DOHH2 (cell line): ENCODE data around the gene KCTD21.
A peak's percentile ranks its signal among the peaks of the same experiment; 100 is the strongest.
"Not testable (repeated sequence)": the region's sequence is repeated elsewhere in the genome, so short reads cannot be mapped to it uniquely, and the experiment has no call there.

Experiments
- H3F3A ChIP-seq: fragments of 200-600 bp; sonication (generic), shearing (Covaris generic); 2 replicates; pipeline ENCODE4 v1.6.0; 2016; ENCODE audit warnings: antibody characterized with exemption, mild to moderate bottlenecking; ENCODE audit not compliant: control insufficient read depth, insufficient read depth
- H3K27ac ChIP-seq: fragments of 200-600 bp; sonication (generic); 2 replicates; pipeline ENCODE4 v1.5.1; 2014; ENCODE audit warnings: low read depth, mild to moderate bottlenecking, low read length, moderate library complexity
- H3K27me3 ChIP-seq: fragments of 200-600 bp; sonication (generic); 2 replicates; pipeline ENCODE4 v1.6.1; 2014; ENCODE audit warnings: mild to moderate bottlenecking, low read length, mixed read lengths; ENCODE audit not compliant: control insufficient read depth
- H3K36me3 ChIP-seq: fragments of 200-600 bp; sonication (generic); 2 replicates; pipeline ENCODE4 v1.6.1; 2014; ENCODE audit warnings: mild to moderate bottlenecking, low read length, moderate library complexity, mixed read lengths; ENCODE audit not compliant: control insufficient read depth
- H3K4me1 ChIP-seq: fragments of 200-600 bp; sonication (generic); 2 replicates; pipeline ENCODE4 v1.6.1; 2014; ENCODE audit warnings: mild to moderate bottlenecking, low read length, mixed read lengths; ENCODE audit not compliant: control insufficient read depth
- H3K4me2 ChIP-seq: fragments of 200-600 bp; sonication (generic); 2 replicates; pipeline ENCODE4 v1.6.0; 2014; ENCODE audit warnings: mild to moderate bottlenecking, low read length, moderate library complexity
- H3K4me3 ChIP-seq: fragments of 200-600 bp; sonication (generic); 2 replicates; pipeline ENCODE4 v1.5.1; 2014; ENCODE audit warnings: mild to moderate bottlenecking, low read length, mixed read lengths
- H3K79me2 ChIP-seq: fragments of 200-600 bp; sonication (generic); 2 replicates; pipeline ENCODE4 v1.6.1; 2014; ENCODE audit warnings: mild to moderate bottlenecking, low read length, mixed read lengths; ENCODE audit not compliant: control insufficient read depth
- H3K9me2 ChIP-seq: fragments of 200-600 bp; sonication (generic); replicated peaks from 2 replicates; pipeline ENCODE4 v1.6.1; 2014; ENCODE audit warnings: mild to moderate bottlenecking, low read length, mixed read lengths; ENCODE audit not compliant: control insufficient read depth
- H3K9me3 ChIP-seq: fragments of 200-600 bp; sonication (generic); 2 replicates; pipeline ENCODE4 v1.6.1; 2014; ENCODE audit warnings: antibody characterized with exemption, low read length, mixed read lengths; ENCODE audit not compliant: control insufficient read depth, insufficient read depth
- H4K20me1 ChIP-seq: fragments of 200-600 bp; sonication (generic); 2 replicates; pipeline ENCODE4 v1.6.0; 2014; ENCODE audit warnings: low read depth, mild to moderate bottlenecking, antibody characterized with exemption, low read length, moderate library complexity; ENCODE audit not compliant: control insufficient read depth, insufficient read depth
- EZH2phosphoT487 ChIP-seq: fragments of 200-600 bp; sonication (generic); IDR thresholded peaks from 2 replicates; pipeline ENCODE4 v1.6.1; 2017; ENCODE audit warnings: borderline replicate concordance, mild to moderate bottlenecking, antibody characterized with exemption, low read length, moderate library complexity, mixed read lengths
- TF ChIP-seq, protein P1 (sequence below): fragments of 200-600 bp; sonication (generic); IDR thresholded peaks from one replicate; pipeline ENCODE4 v1.5.1; 2014; ENCODE audit warnings: antibody characterized with exemption, mild to moderate bottlenecking, low read depth, low read length; ENCODE audit not compliant: poor library complexity, severe bottlenecking

The KCTD21 gene

DNA sequence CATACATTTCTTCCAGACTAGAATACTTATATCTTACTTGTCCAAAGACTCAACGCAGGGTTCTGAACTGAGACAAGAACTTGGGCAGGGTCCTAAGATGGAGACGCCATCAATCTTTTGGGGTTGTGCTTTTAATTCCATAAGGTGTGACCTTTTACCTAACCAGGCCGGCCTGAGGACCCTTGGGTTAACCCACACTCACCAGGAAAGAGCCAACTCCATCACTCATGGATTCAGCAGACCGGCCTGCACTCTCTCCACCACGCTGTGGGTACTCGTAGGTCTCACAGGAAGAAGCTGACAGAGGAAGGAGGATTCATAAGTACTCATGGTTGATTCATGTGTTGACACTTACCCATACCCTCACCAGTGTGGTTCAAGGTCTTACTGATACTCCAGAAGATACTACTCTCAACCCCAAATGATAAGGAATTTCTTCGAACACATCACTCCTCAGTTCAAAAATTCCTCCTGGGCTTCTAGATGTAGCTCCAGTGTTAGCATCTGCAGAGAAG, 36.5 kb upstream of the KCTD21 start:
- Histone ChIP-seq H3K4me2 (no peak overlapping the region), H3K79me2 (no peaks in the 10 kb centered on the region), H3K9me2 (no peaks in the 10 kb centered on the region), H3K36me3 (no peaks in the 10 kb centered on the region), H4K20me1 (no peaks in the 10 kb centered on the region), H3K27me3 (no peaks in the 10 kb centered on the region), H3K9me3 (no peaks in the 10 kb centered on the region), H3K4me3 (no peak overlapping the region), H3K4me1 (peaks cover 45% of the 10 kb centered on the region), H3K27ac (no peak overlapping the region), H3F3A (no peaks in the 10 kb centered on the region)
- TF ChIP-seq, protein P1, sequence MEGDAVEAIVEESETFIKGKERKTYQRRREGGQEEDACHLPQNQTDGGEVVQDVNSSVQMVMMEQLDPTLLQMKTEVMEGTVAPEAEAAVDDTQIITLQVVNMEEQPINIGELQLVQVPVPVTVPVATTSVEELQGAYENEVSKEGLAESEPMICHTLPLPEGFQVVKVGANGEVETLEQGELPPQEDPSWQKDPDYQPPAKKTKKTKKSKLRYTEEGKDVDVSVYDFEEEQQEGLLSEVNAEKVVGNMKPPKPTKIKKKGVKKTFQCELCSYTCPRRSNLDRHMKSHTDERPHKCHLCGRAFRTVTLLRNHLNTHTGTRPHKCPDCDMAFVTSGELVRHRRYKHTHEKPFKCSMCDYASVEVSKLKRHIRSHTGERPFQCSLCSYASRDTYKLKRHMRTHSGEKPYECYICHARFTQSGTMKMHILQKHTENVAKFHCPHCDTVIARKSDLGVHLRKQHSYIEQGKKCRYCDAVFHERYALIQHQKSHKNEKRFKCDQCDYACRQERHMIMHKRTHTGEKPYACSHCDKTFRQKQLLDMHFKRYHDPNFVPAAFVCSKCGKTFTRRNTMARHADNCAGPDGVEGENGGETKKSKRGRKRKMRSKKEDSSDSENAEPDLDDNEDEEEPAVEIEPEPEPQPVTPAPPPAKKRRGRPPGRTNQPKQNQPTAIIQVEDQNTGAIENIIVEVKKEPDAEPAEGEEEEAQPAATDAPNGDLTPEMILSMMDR = no peak

GRCh38 chr11:78224506-78224905, 36.1 kb upstream of the KCTD21 start:
- no peaks in the 10 kb centered on the region for H4K20me1 ChIP-seq
- no peaks in the 10 kb centered on the region for H3K9me2 ChIP-seq
- peak overlapping the region; percentile 59 for H3K4me2 ChIP-seq
- H3K4me3 ChIP-seq = no peak overlapping the region
- no peak for TF ChIP-seq EZH2phosphoT487
- TF ChIP-seq, protein P1 = no peak
- H3K4me1 ChIP-seq = peaks cover 45% of the 10 kb centered on the region
- no peaks in the 10 kb centered on the region for H3K79me2 ChIP-seq
- H3K9me3 ChIP-seq = no peaks in the 10 kb centered on the region
- no peaks in the 10 kb centered on the region for H3F3A ChIP-seq
- no peaks in the 10 kb centered on the region for H3K27me3 ChIP-seq
- H3K36me3 ChIP-seq = no peaks in the 10 kb centered on the region
- no peak overlapping the region for H3K27ac ChIP-seq

DNA sequence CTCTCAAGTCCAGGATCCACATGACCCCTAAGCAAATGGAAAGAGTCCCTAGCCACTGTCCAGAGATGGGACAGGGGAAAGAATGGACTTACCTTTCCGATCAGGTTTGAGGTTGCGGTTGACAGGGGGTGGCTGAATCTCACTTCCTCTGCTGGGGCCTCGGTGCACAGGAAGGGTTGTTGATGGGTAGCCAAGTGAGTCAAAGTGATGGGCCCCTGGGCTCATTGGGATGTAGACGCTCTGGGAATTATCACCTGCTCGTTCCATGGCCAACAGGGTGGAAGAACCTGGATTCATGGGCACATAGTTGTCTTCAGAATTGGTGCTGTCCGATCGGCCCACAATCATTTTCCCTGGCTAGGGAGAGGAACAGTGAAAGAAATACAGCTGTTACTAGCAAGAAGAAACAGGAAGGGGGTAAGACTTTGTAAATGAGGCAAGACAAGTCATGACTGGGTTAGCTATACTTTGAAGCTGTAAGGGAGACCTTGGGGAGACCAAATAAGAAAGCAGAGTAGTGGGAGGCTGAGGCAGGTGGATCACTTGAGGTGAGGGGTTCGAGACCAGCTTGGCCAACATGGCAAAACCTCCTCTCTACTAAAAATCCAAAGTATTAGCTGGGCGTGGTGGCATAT, 35.0 kb upstream of the KCTD21 start:
- no peaks in the 10 kb centered on the region for H3K79me2 ChIP-seq
- peak overlapping the region; percentile 35 for H3K4me3 ChIP-seq
- no peaks in the 10 kb centered on the region for H4K20me1 ChIP-seq
- TF ChIP-seq, protein P1 = no peak
- no peak for TF ChIP-seq EZH2phosphoT487
- H3K4me2 ChIP-seq = peak overlapping the region; percentile 59
- no peaks in the 10 kb centered on the region for H3K36me3 ChIP-seq
- H3K27me3 ChIP-seq = no peaks in the 10 kb centered on the region
- peaks cover 41% of the 10 kb centered on the region for H3K4me1 ChIP-seq
- H3K27ac ChIP-seq = 0 out of 2 replicates have a peak overlapping the region, but pooled peaks have one; percentile 12
- no peaks in the 10 kb centered on the region for H3F3A ChIP-seq
- H3K9me3 ChIP-seq = no peaks in the 10 kb centered on the region
- H3K9me2 ChIP-seq = no peaks in the 10 kb centered on the region

DNA sequence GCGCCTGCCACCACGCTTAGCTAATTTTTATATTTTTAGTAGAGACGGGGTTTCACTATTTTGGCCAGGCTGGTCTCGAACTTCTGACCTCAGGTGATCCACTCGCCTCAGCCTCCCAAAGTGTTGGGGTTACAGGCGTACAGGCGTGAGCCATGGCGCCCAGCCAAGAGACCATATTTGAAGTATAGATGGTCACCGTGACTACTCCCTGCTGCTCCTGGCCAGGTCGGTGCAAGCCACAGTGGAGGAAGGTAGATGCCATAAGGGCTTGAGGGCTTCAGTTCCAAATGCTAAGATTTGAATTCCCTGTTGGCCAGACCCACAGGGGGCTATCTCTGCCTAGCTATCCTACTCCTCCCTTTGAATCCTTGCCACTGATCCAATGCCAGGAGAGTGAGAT, 34.3 kb upstream of the KCTD21 start:
- H3K9me2 ChIP-seq, H3K27me3 ChIP-seq, H4K20me1 ChIP-seq, H3K27ac ChIP-seq, H3K79me2 ChIP-seq, H3K36me3 ChIP-seq, H3F3A ChIP-seq, H3K4me3 ChIP-seq, H3K9me3 ChIP-seq: not testable (repeated sequence)
- peaks cover 34% of the 10 kb centered on the region for H3K4me1 ChIP-seq
- peak overlapping the region; percentile 59; the same call in 1 of the 2 replicates for H3K4me2 ChIP-seq
